Ishikawa (cell line): ENCODE data around the gene NUP205.

Source experiments
- CEBPB ChIP-seq: IDR thresholded peaks from 2 replicates; pipeline ENCODE4 v1.6.1; 2012
- CREB1 ChIP-seq: IDR thresholded peaks from 2 replicates; pipeline ENCODE4 v1.6.1; 2012; ENCODE audit warnings: low read depth
- EGR1 ChIP-seq: IDR thresholded peaks from 2 replicates; pipeline ENCODE4 v1.6.1; 2012
- EP300 ChIP-seq: IDR thresholded peaks from 2 replicates; pipeline ENCODE4 v1.6.1; 2012; ENCODE audit warnings: borderline replicate concordance
- MAX ChIP-seq: IDR thresholded peaks from 2 replicates; pipeline ENCODE4 v1.6.1; 2012
- RAD21 ChIP-seq: IDR thresholded peaks from 2 replicates; pipeline ENCODE4 v1.6.1; 2012; ENCODE audit warnings: low read depth
- TAF1 ChIP-seq: IDR thresholded peaks from 2 replicates; pipeline ENCODE4 v1.6.1; 2012; ENCODE audit warnings: low read depth, mild to moderate bottlenecking
- YY1 ChIP-seq: IDR thresholded peaks from 2 replicates; pipeline ENCODE4 v1.6.1; 2012; ENCODE audit warnings: low read depth
- ZBTB7A ChIP-seq: IDR thresholded peaks from 2 replicates; pipeline ENCODE4 v1.6.1; 2012; ENCODE audit warnings: low read depth
- TF ChIP-seq, protein P1 (sequence below): IDR thresholded peaks from 2 replicates; pipeline ENCODE4 v1.6.1; 2012

GRCh38 chr7:135634191-135634878, 76.6 kb downstream of the NUP205 start:
- TF ChIP-seq YY1 = no peak
- no peak for TF ChIP-seq RAD21
- TF ChIP-seq TAF1 = no peak
- no peak for TF ChIP-seq MAX
- no peak for TF ChIP-seq CEBPB
- TF ChIP-seq CREB1 = no peak
- no peak for TF ChIP-seq ZBTB7A
- TF ChIP-seq EGR1 = no peak
- TF ChIP-seq, protein P1, sequence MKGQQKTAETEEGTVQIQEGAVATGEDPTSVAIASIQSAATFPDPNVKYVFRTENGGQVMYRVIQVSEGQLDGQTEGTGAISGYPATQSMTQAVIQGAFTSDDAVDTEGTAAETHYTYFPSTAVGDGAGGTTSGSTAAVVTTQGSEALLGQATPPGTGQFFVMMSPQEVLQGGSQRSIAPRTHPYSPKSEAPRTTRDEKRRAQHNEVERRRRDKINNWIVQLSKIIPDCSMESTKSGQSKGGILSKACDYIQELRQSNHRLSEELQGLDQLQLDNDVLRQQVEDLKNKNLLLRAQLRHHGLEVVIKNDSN = no peak
- no peak for TF ChIP-seq EP300
